GM18520 (cell line): ENCODE results near the gene JPH4.
"Not testable (repeated sequence)": the region's sequence is repeated elsewhere in the genome, so short reads cannot be mapped to it uniquely, and the experiment has no call there.

Experiments
- ATAC-seq: cut with Tn5 transposase; IDR thresholded peaks from one replicate; pipeline ENCODE4 v1.9.1; 2021; ENCODE audit not compliant: unreplicated experiment

Gene JPH4

DNA sequence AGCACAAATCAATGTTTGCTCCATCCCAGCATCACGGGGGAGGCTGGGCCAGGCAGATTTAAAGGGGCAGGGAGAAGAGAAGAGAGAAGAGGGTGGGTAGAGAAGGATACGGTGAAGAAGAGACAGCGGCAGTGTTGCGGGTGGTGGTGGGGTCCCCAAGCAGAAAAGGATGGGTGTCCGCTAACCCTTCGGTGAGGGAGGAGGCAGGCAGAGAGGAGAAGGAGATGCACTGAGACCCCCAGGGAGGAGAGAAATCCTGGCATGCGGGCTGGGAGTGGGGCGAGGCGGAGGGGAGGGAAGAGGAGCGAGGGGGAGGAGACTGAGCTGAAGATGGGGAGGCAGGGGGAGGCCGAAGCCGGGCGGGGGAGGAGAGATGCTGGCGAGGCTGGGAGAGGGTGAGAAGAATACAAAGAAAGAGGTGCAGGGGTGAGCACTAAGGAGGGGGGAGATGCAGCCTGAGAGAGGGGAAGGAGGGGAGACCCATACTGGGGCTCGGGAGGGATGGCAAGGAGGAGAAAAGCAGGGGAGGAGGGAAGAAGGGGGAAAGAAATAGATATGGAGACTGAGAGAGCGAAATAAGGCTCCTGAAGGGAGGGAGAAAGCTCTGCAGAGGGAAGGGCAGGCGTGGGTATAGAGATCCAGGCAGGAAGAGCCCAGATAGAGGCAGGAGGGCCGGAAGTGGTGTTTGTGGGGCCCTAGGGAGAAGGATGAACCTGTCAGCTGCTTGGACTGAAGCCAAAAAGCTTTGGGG lies at the start of gene JPH4:
JPH4 (minus strand) TSS at position 231 of the 751 bp plus-strand sequence. CDS start 1,337 bp downstream, outside the sequence.
- no peak for ATAC-seq

DNA sequence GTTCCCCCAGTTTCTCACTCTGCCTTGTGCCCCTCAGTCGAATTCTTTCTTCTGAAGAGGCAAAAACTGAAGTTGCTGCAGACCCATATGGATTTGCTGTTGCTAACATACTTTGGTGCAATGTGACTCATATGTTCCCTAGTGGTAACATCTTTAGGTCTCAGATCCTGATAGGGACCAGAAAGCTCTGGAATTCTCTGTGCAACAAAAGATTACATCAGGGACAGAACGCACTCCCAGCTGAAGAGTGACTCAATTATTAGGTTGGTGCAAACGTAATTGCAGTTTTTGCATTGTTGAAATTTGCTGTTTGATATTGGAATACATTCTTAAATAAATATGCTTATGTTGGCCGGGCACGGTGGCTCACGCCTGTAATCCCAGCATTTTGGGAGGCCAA lies 49.4 kb upstream of the JPH4 start:
- no peak for ATAC-seq

DNA sequence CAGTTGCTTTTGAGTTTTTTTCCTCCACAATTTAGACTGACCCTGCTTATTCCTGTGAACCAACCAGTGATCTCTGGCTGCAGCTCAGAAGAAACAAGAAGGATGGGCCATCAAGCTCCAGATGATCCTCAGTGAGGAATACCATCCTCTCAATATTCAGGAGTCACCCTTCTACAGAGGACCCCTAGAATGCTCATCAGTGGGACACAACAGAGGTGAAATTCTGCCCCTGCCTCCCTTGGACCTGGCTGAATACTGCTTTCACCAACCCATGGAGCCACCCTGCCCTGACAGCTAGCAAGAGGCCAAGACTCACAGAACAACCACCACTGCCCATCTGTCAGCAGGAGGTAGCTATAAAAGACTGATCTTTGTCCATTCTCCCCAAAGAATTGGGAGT lies 48.4 kb upstream of the JPH4 start:
- ATAC-seq = no peak

DNA sequence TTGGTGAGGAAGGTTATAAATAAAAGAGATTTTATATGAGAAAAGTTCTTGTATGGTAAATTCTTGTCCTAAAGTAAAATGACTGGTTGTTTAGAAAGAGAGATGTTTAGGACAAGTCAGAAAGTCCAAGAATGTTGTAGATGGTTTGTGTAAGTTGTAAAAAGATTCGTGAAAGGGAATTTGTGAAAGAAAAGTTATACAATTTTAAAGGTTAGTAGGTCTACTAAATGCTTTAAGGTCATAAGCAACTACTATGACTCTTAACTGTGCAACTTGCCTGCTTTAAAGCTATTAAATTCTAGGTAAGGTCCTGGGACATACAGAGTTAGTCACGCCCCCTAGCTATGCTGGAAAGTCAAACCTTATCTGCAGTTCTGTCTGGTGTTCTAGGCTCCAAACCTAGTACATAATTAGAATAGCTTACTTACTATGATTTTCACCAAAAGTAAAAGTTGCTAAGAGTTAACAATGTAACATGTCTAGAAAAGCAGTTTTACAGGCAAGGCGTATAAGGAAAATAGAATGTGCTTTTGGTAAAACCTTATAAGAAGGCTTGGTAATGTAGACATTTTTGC lies 46.3 kb upstream of the JPH4 start:
- no peak for ATAC-seq

DNA sequence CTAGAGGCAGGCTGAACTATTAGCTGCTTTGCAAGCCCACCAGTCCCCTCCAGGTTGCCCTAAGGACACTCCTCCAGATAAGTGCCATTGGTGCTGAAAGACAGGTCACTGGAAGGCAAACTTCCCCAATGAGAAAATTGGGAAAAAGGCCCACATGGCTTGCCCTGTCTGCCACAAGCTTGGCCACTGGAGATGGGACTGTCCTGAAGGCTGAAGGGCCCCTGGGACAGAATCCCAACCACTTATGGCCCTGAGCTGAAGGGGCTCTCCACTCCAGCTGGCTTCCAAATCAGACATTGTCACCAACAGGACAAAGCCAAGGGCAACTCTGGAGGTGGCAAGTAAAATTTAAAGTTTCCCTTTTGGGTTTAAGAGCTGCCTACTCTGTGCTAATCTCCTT lies 45.4 kb upstream of the JPH4 start:
- ATAC-seq = no peak

DNA sequence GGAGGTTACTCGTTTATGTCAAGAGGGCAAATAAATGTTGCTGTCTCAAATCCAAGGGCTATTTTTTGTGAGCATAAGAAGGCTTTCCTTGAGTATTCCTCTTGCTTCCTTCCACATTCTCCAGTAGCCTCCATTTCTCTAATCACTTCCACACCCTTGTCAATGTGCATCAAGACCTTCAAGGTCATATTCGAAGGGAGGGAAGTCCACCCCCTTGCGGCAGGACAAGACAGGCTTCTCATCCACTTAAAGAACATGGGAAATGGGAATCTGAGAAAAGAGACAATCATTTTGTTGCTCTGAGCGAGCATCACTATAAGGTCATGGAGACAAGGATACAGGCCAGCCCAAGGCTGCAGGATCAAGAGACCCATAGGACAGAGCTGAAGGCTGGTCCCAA lies 44.4 kb upstream of the JPH4 start:
- ATAC-seq = no peak

DNA sequence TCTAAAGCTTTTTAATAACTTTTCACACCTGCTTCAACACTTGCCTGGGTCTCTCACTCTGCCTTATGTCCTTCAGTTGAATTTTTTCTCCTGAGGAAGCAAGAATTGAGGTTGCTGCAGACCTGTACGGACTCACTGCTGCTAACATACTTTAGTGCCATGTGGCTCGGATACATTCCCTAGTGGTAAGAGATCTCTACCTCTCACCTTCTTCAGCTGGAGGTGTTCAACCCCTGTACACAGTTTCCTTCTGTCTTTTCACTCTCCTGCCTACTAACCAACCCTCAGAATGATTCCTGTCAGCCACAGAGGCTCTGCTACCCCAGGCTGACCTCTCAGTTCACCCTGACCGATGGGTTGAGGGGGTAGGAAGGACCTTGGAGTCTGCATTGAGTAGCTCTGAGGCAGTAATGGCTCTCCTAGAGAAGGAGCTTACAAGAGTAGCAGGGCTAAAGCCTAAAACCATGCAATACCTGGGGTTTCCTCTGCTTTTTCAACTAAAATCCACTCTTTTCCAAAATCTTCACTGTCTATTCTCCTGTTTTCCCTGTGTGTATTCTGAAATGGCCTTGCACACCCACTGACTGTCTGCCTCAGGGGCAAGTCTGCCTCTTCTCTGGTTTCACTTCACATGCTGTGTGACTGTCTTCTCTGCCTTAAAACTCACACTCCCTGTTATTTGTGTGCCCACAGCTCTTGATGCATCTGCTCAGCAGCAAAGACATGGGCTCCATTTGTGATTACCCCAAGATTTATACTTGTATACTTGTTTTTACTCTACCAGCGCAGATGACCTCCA lies 43.5 kb upstream of the JPH4 start:
- no peak for ATAC-seq

DNA sequence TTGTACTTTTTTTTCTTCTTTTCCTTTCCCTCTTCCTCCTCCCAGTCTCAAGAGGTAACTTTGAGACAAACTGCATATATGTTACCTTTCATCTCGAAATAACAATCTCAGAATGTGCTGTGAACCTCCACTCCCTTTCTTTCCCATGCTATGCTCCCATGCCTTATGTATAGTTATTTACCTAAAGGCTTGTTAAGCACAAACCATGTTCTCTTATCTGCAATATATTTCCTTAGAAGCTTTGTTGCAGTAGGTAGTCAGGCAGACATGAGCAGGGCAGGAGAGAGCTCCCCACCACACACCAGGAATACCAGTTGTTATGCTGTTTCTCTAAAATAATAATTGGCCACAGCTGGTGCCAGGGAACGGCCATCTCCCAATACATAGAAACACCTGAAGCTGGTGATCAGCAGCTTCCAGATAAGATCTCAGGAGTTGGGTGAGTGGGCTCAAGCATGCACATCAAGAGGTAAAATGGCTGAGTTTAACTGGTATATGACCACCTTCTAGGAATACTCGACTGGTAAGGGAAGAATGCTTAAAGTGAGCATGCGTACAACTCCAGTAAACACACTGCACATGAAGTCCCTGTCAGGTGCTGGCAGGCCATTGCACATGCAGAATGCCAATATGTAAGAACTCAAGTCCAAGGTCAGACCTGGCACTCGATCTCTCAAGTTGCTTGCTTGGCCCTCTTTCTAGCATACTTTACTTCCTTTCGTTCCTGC lies 42.8 kb upstream of the JPH4 start:
- ATAC-seq = no peak

DNA sequence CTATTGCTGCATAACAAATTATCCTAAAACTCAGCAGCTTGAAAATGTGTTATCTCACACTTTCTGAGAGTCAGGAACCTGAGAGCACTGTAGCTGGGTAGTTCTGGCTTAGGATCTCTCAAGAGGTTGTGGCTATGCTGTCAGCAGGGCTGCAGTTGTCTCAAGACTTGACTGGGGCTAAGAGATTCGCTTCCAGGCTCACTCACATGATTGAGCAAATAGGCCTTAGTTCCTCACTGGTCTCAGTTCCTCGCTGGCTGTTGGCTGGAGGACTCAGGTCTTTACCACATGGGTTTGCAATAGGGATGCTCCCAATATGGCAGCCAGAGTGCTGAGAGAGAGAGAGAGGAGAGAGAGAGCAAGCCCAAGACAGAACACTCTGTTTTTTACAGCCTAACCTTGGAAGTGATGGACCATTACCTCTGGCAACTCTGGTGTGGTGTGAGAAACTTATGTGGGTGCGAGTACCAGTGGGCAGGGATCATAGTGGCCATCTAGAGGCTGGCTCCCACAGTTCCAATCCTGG lies 41.6 kb upstream of the JPH4 start:
- no peak for ATAC-seq

DNA sequence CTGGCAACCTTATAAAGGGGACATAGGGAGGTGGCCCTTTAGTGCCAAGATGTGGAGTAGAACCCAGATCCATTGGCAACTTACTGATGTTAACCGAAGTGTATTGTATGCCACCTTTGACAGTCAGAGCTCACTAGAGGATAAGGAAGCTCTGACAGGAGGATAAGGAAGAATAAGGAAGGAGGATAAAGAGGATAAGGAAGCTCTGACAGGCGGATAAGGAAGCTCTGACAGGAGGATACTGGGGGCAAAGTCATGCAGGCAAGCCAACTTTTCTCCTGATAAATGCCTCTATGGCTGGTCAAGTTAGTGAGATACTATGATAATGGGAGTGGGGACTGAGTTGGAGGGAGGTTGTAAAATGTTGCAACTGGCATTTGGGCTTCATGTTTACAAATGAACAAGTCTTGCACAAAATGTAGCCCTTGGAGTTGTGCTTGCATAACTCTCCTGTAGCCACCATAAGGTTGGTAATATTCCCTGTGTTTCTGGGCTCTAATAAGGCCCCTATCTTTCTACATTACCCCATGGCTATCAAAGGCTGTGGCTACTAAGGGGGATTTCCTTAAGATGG lies 39.9 kb upstream of the JPH4 start:
- ATAC-seq = no peak

DNA sequence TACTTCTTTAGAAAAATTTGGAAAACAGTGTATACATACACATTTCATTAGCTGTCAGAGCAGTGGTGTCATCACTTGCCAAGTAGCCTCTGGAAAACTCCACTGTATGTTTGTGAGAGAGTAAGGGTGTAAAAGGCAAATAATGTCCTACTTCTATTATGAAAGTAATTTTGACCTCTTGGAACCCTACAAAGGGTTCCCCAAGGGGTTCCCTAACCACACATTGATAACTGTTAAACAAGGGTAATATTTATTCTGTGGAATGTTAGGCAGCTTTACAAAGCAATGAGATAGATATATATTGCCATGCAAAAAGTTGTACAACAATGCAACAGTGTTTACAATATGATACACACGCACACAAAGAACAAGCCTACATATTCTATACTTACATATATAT lies 38.9 kb upstream of the JPH4 start:
- ATAC-seq = no peak

DNA sequence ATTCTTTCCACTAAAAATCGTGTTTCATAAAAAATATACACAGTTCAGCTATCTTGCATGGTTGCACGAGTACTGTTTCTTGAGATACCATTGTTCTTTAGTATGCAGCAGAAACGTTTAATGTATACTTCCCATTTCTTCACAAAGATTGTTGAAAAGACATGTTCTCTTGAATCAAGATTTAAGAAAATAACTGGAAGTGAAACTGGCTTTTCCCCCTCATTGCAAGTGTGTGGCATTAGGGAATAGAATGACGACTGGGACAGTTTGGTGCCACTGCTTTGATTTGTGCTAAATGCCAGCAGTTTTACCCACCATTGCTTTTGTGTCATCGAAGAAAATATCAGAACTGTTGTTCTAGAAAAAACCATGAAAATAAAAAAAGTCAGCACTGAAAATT lies 37.3 kb upstream of the JPH4 start:
- no peak for ATAC-seq

DNA sequence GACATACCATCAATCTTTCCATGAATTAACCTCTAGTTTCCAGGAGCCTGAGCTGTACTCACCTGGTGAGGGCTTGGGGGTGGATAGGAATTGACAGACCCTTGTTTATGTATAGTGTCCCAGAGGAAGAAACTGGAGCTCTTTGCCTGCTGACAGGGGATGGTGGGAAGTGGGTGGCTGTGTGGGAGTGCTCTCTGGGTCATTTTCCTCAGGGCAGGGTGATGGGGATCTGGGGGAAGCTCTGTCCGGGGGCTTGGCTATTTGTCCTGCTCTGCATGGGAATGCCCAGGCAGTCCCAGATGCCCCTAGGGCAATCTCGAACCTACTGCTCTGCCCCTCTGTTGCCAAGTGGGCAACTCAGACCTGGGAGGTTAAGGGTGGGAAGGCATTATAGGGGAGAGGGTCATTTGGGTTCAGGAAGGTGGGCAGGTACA lies 35.8 kb upstream of the JPH4 start:
- ATAC-seq = no peak

DNA sequence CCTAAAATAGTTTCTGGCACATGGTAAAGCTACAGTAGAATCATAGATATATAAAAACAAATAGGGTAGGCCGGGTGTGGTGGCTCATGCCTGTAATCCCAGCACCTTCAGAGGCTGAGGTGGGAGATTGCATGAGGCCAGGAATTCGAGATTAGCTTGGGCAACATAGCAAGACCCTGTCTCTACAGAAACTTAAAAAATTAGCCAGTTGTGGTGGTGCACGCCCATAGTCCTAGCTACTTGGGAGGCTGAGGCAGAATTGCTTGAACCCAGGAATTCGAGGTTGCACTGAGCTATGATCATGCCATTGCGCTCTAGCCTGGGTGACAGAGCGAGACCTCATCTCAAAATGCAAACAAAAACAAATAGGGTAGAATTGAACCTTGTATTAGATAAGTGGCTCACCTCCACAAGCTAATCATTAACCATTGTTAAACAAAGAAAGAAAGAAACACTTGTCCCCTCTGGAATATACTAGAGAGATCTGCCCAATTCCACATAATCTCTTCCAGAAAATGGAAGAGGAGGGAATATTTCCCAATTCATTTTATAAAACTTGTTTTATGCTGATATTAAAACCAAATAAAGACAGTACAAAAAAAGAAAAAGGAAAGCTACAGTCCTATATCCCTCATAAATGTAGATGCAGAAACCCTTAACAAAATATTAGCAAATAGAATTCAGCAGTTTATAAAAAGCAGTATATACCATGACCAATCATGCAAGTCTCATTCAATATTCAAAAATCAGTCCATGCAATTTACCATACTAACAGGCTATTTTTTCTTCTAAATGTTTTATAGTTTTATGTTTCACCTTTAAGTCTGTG lies 34.9 kb upstream of the JPH4 start:
- no peak for ATAC-seq

DNA sequence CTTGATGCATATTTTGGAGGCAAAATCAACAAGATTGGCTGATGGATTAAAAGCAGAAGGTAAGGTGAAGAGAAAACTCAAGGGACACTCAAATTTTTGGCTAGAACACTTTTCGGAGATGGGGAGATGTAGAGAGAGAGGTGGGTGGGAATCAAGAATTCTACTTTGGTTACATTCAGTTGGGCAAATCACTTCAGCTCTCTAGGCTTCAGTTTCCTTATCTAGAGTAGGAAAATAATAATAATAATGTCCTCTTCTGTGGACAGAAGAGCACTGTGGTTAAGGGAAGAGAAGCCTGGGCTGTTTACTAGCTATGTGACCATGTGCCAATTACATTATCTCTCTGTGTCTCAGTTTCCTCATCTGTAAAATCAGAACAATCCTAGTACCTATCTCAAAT lies 34.2 kb upstream of the JPH4 start:
- ATAC-seq = no peak

DNA sequence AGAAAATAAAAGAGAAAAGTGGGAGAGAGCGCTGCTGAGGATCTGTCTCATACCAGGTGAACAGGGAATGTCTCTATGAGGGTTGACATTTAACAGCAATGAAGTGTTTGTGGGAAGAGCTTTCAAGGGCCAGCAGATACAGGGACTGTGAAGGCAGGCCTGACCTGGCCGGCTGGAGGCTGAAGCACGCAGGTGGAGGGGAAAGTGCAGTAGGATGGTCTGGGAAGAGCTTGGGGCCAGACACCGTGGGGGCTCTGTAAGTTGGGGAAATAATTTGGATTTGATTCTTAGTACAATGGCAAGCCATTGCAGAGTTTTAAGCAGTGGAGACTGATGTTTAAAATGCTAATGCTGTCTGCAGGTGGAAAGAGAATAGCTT lies 33.8 kb upstream of the JPH4 start:
- no peak for ATAC-seq

DNA sequence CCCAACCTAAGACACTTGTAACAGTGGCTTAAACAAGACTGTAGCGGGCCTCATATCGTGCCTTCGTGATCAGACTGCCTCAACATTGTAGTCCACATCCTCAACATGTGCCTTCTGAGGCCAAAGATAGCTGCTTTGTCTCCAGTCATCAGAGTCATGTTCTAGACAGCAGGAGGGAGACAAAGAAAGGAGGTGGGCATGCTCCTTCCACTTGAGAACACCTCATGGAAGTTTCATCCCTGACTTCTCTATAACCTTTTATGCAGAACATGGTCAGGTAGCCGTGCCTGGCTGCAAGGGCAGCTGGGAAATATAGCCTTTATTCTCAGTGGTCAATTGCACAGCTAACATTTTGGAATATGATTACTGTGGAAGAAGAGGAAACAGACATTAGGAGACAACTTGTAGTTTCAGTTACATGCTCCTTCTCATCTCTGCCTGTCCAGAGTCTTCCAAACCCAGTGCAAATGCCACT lies 32.3 kb upstream of the JPH4 start:
- no peak for ATAC-seq

DNA sequence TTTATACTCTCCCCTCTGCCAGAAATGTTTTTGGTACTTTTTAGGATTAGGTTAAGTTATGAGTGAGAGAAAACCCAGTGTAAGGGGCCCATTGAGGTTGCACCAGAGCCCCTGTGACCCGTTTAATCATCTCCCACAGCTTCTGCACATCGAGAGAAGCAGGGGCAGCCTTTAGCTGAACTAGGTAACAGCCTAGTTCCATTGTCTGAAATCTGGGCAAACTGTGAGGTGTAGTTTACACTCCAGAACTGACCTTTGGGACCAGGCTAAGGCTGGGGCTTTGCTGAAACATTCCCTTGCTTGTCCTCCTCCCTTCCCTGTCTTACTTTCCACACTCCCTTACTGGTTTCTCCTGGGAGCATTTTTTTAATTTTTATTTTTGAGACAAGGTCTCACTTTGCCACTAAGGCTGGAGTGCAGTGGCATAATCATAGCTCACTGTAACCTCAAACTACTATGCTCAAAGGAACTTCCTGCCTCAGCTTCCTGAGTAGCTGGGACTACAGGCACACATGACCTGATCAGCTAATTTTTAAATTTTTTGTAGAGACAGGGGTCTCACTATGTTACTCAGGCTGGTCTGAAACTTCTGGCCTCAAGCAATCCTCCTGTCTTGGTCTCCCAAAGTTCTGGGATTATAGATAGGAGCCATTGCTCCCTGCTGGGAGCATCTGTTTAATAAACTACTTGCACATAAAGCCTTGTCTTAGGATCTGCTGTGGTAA lies 31.7 kb upstream of the JPH4 start:
- no peak for ATAC-seq

DNA sequence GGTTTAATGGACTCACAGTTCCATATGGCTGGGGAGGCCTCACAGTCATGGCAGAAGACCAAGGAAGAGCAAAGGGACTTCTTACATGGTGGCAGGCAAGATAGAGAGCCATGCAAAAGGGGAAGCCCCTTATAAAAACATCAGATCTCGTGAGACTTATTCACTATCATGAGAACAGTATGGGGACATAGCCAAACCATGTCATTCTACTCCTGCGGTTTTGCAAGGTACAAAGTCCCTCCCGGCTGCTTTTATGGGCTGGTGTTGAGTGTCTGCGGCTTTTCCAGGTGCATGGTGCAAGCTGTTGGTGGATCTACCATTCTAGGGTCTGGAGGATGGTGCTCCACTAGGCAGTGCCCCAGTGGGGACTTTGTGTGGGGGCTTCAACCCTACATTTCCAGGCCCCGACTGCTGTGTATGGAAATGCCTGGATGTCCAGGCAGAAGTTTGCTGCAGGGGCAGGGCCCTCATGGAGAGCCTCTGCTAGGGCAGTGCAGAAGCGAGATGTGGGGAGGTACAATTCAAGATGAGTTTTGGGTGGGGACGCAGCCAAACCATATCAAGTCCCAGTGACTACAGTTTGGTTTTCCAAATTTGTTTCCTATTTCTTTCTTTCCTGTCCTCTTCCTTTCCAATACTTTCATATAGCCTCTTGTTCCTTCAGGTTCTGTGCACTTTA lies 31.0 kb upstream of the JPH4 start:
- not testable (repeated sequence) for ATAC-seq
